ENCODE data around the gene SMAD5.

DNA sequence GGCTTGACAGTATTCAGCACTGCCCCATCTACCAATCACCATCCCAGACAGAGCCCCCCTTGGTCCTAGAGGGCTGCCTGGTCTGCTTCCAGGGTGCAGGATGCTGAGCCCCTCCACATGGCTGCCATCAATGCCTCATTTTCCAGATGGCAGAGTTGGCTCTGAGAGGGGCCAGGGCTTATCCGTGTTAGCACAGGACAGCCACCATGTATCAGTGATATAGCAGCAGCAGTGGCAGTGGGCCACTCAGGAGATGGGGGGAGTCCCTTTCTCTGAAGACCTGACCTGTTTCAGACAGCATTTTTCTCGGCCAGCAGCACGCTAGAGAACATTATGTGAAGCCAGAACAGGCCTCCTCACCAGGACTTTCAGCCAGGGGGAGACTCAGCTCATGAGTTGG, 61.9 kb downstream of the SMAD5 start:
- TF ChIP-seq POLR2A (IDR thresholded peaks at IDR 0.05): no peak
- TF ChIP-seq, protein P1, sequence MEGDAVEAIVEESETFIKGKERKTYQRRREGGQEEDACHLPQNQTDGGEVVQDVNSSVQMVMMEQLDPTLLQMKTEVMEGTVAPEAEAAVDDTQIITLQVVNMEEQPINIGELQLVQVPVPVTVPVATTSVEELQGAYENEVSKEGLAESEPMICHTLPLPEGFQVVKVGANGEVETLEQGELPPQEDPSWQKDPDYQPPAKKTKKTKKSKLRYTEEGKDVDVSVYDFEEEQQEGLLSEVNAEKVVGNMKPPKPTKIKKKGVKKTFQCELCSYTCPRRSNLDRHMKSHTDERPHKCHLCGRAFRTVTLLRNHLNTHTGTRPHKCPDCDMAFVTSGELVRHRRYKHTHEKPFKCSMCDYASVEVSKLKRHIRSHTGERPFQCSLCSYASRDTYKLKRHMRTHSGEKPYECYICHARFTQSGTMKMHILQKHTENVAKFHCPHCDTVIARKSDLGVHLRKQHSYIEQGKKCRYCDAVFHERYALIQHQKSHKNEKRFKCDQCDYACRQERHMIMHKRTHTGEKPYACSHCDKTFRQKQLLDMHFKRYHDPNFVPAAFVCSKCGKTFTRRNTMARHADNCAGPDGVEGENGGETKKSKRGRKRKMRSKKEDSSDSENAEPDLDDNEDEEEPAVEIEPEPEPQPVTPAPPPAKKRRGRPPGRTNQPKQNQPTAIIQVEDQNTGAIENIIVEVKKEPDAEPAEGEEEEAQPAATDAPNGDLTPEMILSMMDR (IDR thresholded peaks at IDR 0.05): no peak

All from gastroesophageal sphincter (tissue), 3 donors.